ENCODE measurements around the gene EPS8.

- TF ChIP-seq POLR2AphosphoS5 (IDR thresholded peaks at IDR 0.05; ENCODE audit: low read depth, low read length) (no peak), REST (IDR thresholded peaks at IDR 0.05; ENCODE audit: insufficient read depth in 1 of 2, low read depth in 2 of 2, low read length in 2 of 2) (no peak), TAF1 (IDR thresholded peaks at IDR 0.05; ENCODE audit: borderline replicate concordance, insufficient read depth, low read length) (no peak), SIN3A (IDR thresholded peaks at IDR 0.05; ENCODE audit: borderline replicate concordance, insufficient read depth, low read length) (no peak)
Observed at GRCh38 chr12:15664491-15664890, 124.7 kb downstream of the EPS8 start.

Data from PFSK-1 (cell line).